VCaP (cell line): ENCODE measurements around the gene DOK6.
"Not testable (repeated sequence)": the region's sequence is repeated elsewhere in the genome, so short reads cannot be mapped to it uniquely, and the experiment has no call there.

Experiments
- H3K27ac ChIP-seq: fragments of 450-650 bp; 2 replicates; pipeline ENCODE4 v1.5.1; 2017
- CTCF ChIP-seq: fragments of 450-650 bp; conservative IDR thresholded peaks from 2 replicates; pipeline ENCODE4 v1.5.1; 2017; ENCODE audit warnings: mild to moderate bottlenecking, moderate library complexity

DOK6 gene

GRCh38 chr18:69872661-69873060 lies 472.0 kb downstream of the DOK6 start:
- no peak for TF ChIP-seq CTCF
- H3K27ac ChIP-seq = no peak overlapping the region

- no peak for TF ChIP-seq CTCF
- no peak overlapping the region for H3K27ac ChIP-seq
Observed at GRCh38 chr18:69874058-69874457, 473.4 kb downstream of the DOK6 start.

- 0 out of 2 replicates have a peak overlapping the region, but pooled peaks have one; percentile 5 for H3K27ac ChIP-seq
- no peak for TF ChIP-seq CTCF
Observed at GRCh38 chr18:69876490-69876889, 475.8 kb downstream of the DOK6 start.

GRCh38 chr18:69878213-69878933 lies 477.7 kb downstream of the DOK6 start:
- H3K27ac ChIP-seq = no peak overlapping the region
- no peak for TF ChIP-seq CTCF

- not testable (repeated sequence) for H3K27ac ChIP-seq
Observed at GRCh38 chr18:69879051-69879450, 478.4 kb downstream of the DOK6 start.

- no peak overlapping the region for H3K27ac ChIP-seq
- TF ChIP-seq CTCF = no peak
Observed at GRCh38 chr18:69880083-69880482, 479.4 kb downstream of the DOK6 start.

- H3K27ac ChIP-seq = no peak overlapping the region
- TF ChIP-seq CTCF = no peak
Observed at GRCh38 chr18:69882965-69883668, 482.4 kb downstream of the DOK6 start.

- H3K27ac ChIP-seq = no peak overlapping the region
- no peak for TF ChIP-seq CTCF
Observed at GRCh38 chr18:69883781-69884180, 483.1 kb downstream of the DOK6 start.
